HepG2 (cell line): ENCODE data around the gene FEM1B. TPM values are rescaled to one million over a fixed set of nuclear protein-coding genes. Genes with fewer than 3 reads are reported as not detected.

Experiments used
- EZH2 ChIP-seq: conservative IDR thresholded peaks from 2 replicates; pipeline ENCODE4 v1.6.1; 2012; ENCODE audit warnings: mild to moderate bottlenecking, low read depth, low read length, moderate library complexity
- FOXJ3 ChIP-seq: sonication (generic); formaldehyde crosslinking; IDR thresholded peaks from 2 replicates; pipeline ENCODE4 v1.4.0; 2020; ENCODE audit warnings: missing genetic modification reagents, mild to moderate bottlenecking, borderline replicate concordance
- GABPB1 ChIP-seq: IDR thresholded peaks from 2 replicates; pipeline ENCODE4 v1.6.1; 2016; ENCODE audit warnings: mild to moderate bottlenecking, missing genetic modification reagents, moderate library complexity, missing compliant biosample characterization
- HOXA5 ChIP-seq: sonication (generic); formaldehyde crosslinking; IDR thresholded peaks from 2 replicates; pipeline ENCODE4 v1.4.0; 2020; ENCODE audit warnings: missing genetic modification reagents
- KDM5B ChIP-seq: sonication (generic); formaldehyde crosslinking; IDR thresholded peaks from 2 replicates; pipeline ENCODE4 v1.4.0; 2020; ENCODE audit warnings: missing genetic modification reagents, mild to moderate bottlenecking, borderline replicate concordance
- MAFG ChIP-seq: sonication (generic); formaldehyde crosslinking; IDR thresholded peaks from 2 replicates; pipeline ENCODE4 v1.5.1; 2020; ENCODE audit warnings: mild to moderate bottlenecking, missing genetic modification reagents
- MEF2D ChIP-seq: sonication (generic); formaldehyde crosslinking; IDR thresholded peaks from 2 replicates; pipeline ENCODE4 v1.5.1; 2020; ENCODE audit warnings: mild to moderate bottlenecking, missing genetic modification reagents
- SRF ChIP-seq: IDR thresholded peaks from 2 replicates; pipeline ENCODE4 v1.6.1; 2011; ENCODE audit warnings: mild to moderate bottlenecking, low read depth, low read length, moderate library complexity
- THAP9 ChIP-seq: sonication (generic); formaldehyde crosslinking; IDR thresholded peaks from 2 replicates; pipeline ENCODE4; 2020; ENCODE audit warnings: missing genetic modification reagents, mild to moderate bottlenecking, borderline replicate concordance
- ZBTB21 ChIP-seq: sonication (generic); formaldehyde crosslinking; IDR thresholded peaks from 2 replicates; pipeline ENCODE4 v1.4.0; 2020; ENCODE audit warnings: missing genetic modification reagents
- ZNF101 ChIP-seq: sonication (generic); formaldehyde crosslinking; IDR thresholded peaks from 2 replicates; pipeline ENCODE4 v1.4.0; 2020; ENCODE audit warnings: mild to moderate bottlenecking, low read depth, missing genetic modification reagents, borderline replicate concordance
- ZNF12 ChIP-seq: sonication (generic); formaldehyde crosslinking; IDR thresholded peaks from 2 replicates; pipeline ENCODE4 v1.5.0; 2020; ENCODE audit warnings: missing genetic modification reagents
- ZNF569 ChIP-seq: sonication (generic); formaldehyde crosslinking; IDR thresholded peaks from 2 replicates; pipeline ENCODE4 v1.5.0; 2020; ENCODE audit warnings: mild to moderate bottlenecking, missing genetic modification reagents, moderate library complexity, borderline replicate concordance
- ZNF878 ChIP-seq: sonication (generic); formaldehyde crosslinking; IDR thresholded peaks from 2 replicates; pipeline ENCODE4 v1.8.1; 2023; ENCODE audit warnings: mild to moderate bottlenecking, missing genetic modification reagents, moderate library complexity
- polyA plus RNA-seq, 8 experiments: library from polyadenylated mRNA; depleted of rRNA in 3 of 8; stranded (reverse) in 7 of 8; unstranded in 1 of 8; fragments of >200 nt; fragmentation: Illumina TruSeq in 4 of 8; extraction: Trizol in 4 of 8; gene quantifications; 2 replicates each; pipeline versions ENCODE4 v1.2.1 to v1.2.3, GENCODE V29; 2011 to 2016; ENCODE audit warnings: low read depth in 4 of 8, missing spikeins in 1 of 8, mixed read lengths in 1 of 8; ENCODE audit not compliant: insufficient read depth in 1 of 8
- total RNA-seq, 5 experiments: library from RNA; depleted of rRNA; stranded (reverse); fragments of >200 nt; fragmentation: Illumina TruSeq; extraction: Trizol; gene quantifications; 2 replicates each; pipeline ENCODE4 v1.2.3, GENCODE V29; 2016; ENCODE audit warnings: low read depth in 1 of 5
- TF ChIP-seq, protein P1 (sequence below): sonication (generic); formaldehyde crosslinking; IDR thresholded peaks from 2 replicates; pipeline ENCODE4 v1.4.0; 2020; ENCODE audit warnings: missing genetic modification reagents
- TF ChIP-seq, protein P2 (sequence below): sonication (generic); formaldehyde crosslinking; IDR thresholded peaks from 2 replicates; pipeline ENCODE4 v1.5.1; 2020; ENCODE audit warnings: missing genetic modification reagents, mild to moderate bottlenecking, borderline replicate concordance
- TF ChIP-seq, protein P3 (sequence below): sonication (generic); formaldehyde crosslinking; conservative IDR thresholded peaks from 2 replicates; pipeline ENCODE4 v1.4.0; 2020; ENCODE audit warnings: missing genetic modification reagents
- TF ChIP-seq, protein P4 (sequence below): sonication (generic); formaldehyde crosslinking; IDR thresholded peaks from 2 replicates; pipeline ENCODE4 v1.5.0; 2020; ENCODE audit warnings: missing genetic modification reagents

Gene FEM1B
- total and polyA plus RNA-seq, 2 of the 13 experiments (the other 11 are each of a cell fraction or from before 2014, with no cell fraction given) = 38.1 to 40.0 TPM

DNA sequence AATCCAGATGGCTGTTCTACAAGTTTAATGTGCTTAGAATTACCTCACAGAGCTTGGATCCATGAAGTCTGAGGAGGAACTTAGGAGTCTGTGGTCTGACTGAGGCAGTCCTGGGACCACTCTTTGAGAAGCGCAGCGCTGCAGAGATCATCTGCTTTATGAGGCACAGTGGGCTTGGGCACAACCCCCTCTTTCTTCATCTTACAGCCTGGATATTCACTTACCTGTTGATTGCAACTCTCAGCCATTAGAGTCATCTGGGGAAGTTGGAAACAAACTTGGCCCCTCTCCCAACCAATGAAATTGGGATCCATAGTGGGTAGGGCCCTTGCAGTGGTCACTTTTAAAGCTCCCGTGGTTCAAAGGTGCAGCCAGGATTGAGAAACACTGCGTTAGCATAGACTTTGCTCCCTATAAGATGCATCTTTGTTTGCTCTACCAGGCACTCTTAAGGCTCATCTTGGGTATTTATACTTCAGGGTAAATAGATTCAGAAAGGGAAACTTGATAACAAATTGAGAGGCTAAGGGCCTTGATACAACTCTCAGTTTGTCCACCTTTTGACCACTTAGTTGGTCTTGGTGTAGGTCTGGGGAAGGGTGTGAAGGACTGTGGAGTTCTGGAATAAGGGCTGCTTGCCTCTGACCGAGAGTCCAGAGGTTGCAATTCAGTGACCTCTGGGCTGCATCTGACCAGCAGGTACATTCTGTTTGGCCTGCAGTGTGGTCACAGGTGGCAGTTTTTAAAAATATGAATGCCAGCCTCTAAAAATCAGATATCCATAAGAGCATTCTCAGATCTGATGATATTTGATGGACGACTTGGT is 22.8 kb downstream of the FEM1B start (continued):
- TF ChIP-seq MAFG (CRISPR knock-in tag) (no peak), SRF (no peak), EZH2 (no peak), ZNF569 (CRISPR knock-in tag) (no peak), HOXA5 (no peak), THAP9 (no peak), FOXJ3 (CRISPR knock-in tag) (no peak), ZNF101 (CRISPR knock-in tag) (no peak), KDM5B (CRISPR knock-in tag) (no peak), ZBTB21 (no peak), ZNF12 (no peak), MEF2D (no peak), ZNF878 (CRISPR knock-in tag) (no peak), GABPB1 (no peak)
- TF ChIP-seq, protein P1, sequence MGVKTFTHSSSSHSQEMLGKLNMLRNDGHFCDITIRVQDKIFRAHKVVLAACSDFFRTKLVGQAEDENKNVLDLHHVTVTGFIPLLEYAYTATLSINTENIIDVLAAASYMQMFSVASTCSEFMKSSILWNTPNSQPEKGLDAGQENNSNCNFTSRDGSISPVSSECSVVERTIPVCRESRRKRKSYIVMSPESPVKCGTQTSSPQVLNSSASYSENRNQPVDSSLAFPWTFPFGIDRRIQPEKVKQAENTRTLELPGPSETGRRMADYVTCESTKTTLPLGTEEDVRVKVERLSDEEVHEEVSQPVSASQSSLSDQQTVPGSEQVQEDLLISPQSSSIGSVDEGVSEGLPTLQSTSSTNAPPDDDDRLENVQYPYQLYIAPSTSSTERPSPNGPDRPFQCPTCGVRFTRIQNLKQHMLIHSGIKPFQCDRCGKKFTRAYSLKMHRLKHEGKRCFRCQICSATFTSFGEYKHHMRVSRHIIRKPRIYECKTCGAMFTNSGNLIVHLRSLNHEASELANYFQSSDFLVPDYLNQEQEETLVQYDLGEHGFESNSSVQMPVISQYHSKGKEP (CRISPR knock-in tag) = no peak
- TF ChIP-seq, protein P2, sequence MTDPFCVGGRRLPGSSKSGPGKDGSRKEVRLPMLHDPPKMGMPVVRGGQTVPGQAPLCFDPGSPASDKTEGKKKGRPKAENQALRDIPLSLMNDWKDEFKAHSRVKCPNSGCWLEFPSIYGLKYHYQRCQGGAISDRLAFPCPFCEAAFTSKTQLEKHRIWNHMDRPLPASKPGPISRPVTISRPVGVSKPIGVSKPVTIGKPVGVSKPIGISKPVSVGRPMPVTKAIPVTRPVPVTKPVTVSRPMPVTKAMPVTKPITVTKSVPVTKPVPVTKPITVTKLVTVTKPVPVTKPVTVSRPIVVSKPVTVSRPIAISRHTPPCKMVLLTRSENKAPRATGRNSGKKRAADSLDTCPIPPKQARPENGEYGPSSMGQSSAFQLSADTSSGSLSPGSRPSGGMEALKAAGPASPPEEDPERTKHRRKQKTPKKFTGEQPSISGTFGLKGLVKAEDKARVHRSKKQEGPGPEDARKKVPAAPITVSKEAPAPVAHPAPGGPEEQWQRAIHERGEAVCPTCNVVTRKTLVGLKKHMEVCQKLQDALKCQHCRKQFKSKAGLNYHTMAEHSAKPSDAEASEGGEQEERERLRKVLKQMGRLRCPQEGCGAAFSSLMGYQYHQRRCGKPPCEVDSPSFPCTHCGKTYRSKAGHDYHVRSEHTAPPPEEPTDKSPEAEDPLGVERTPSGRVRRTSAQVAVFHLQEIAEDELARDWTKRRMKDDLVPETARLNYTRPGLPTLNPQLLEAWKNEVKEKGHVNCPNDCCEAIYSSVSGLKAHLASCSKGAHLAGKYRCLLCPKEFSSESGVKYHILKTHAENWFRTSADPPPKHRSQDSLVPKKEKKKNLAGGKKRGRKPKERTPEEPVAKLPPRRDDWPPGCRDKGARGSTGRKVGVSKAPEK (CRISPR knock-in tag) = no peak
- TF ChIP-seq, protein P3, sequence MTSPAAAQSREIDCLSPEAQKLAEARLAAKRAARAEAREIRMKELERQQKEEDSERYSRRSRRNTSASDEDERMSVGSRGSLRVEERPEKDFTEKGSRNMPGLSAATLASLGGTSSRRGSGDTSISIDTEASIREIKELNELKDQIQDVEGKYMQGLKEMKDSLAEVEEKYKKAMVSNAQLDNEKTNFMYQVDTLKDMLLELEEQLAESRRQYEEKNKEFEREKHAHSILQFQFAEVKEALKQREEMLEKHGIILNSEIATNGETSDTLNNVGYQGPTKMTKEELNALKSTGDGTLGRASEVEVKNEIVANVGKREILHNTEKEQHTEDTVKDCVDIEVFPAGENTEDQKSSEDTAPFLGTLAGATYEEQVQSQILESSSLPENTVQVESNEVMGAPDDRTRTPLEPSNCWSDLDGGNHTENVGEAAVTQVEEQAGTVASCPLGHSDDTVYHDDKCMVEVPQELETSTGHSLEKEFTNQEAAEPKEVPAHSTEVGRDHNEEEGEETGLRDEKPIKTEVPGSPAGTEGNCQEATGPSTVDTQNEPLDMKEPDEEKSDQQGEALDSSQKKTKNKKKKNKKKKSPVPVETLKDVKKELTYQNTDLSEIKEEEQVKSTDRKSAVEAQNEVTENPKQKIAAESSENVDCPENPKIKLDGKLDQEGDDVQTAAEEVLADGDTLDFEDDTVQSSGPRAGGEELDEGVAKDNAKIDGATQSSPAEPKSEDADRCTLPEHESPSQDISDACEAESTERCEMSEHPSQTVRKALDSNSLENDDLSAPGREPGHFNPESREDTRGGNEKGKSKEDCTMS (CRISPR knock-in tag) = no peak
- TF ChIP-seq, protein P4, sequence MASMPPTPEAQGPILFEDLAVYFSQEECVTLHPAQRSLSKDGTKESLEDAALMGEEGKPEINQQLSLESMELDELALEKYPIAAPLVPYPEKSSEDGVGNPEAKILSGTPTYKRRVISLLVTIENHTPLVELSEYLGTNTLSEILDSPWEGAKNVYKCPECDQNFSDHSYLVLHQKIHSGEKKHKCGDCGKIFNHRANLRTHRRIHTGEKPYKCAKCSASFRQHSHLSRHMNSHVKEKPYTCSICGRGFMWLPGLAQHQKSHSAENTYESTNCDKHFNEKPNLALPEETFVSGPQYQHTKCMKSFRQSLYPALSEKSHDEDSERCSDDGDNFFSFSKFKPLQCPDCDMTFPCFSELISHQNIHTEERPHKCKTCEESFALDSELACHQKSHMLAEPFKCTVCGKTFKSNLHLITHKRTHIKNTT (CRISPR knock-in tag) = no peak
